ENCODE data around the gene TDRD3.

The TDRD3 gene

GRCh38 chr13:60352644-60353043 lies 44.4 kb upstream of the TDRD3 start:
- no peak for TF ChIP-seq CTCF (IDR thresholded peaks at IDR 0.05; ENCODE audit: unreplicated experiment in 3 of 3)
- Mint-ChIP-seq H3K36me3 (ENCODE audit: low read depth) (no peaks in the 10 kb centered on the region), H3K9me3 (peaks cover 9% of the 10 kb centered on the region), H3K27me3 (ENCODE audit: low read depth) (no peaks in the 10 kb centered on the region), H3K4me1 (peaks cover 31% of the 10 kb centered on the region), H3K27ac (no peak overlapping the region), H3K4me3 (no peak overlapping the region)

GRCh38 chr13:60355056-60355455 lies 42.0 kb upstream of the TDRD3 start:
- no peaks in the 10 kb centered on the region for H3K36me3 Mint-ChIP-seq (ENCODE audit: low read depth)
- H3K27ac Mint-ChIP-seq = no peak overlapping the region
- no peak for TF ChIP-seq CTCF (IDR thresholded peaks at IDR 0.05; ENCODE audit: unreplicated experiment in 3 of 3)
- H3K9me3 Mint-ChIP-seq = peaks cover 9% of the 10 kb centered on the region
- no peaks in the 10 kb centered on the region for H3K27me3 Mint-ChIP-seq (ENCODE audit: low read depth)
- H3K4me1 Mint-ChIP-seq = peaks cover 22% of the 10 kb centered on the region
- no peak overlapping the region for H3K4me3 Mint-ChIP-seq

GRCh38 chr13:60356970-60357369 lies 40.0 kb upstream of the TDRD3 start:
- Mint-ChIP-seq H3K27ac (no peak overlapping the region), H3K4me1 (peaks cover 7% of the 10 kb centered on the region), H3K27me3 (ENCODE audit: low read depth) (no peaks in the 10 kb centered on the region), H3K36me3 (ENCODE audit: low read depth) (no peaks in the 10 kb centered on the region), H3K4me3 (no peak overlapping the region), H3K9me3 (peaks cover 4% of the 10 kb centered on the region)
- no peak for TF ChIP-seq CTCF (IDR thresholded peaks at IDR 0.05; ENCODE audit: unreplicated experiment in 3 of 3)

- Mint-ChIP-seq H3K4me1 (peaks cover 6% of the 10 kb centered on the region), H3K27me3 (ENCODE audit: low read depth) (no peaks in the 10 kb centered on the region), H3K4me3 (no peak overlapping the region), H3K9me3 (no peaks in the 10 kb centered on the region), H3K27ac (no peak overlapping the region), H3K36me3 (ENCODE audit: low read depth) (no peaks in the 10 kb centered on the region)
- no peak for TF ChIP-seq CTCF (IDR thresholded peaks at IDR 0.05; ENCODE audit: unreplicated experiment in 3 of 3)
Observed at GRCh38 chr13:60358453-60358852, 38.6 kb upstream of the TDRD3 start.

GRCh38 chr13:60363288-60363687 lies 33.7 kb upstream of the TDRD3 start:
- H3K9me3 Mint-ChIP-seq = no peaks in the 10 kb centered on the region
- no peak overlapping the region for H3K27ac Mint-ChIP-seq
- H3K4me3 Mint-ChIP-seq = no peak overlapping the region
- H3K36me3 Mint-ChIP-seq (ENCODE audit: low read depth) = no peaks in the 10 kb centered on the region
- H3K4me1 Mint-ChIP-seq = no peaks in the 10 kb centered on the region
- no peak for TF ChIP-seq CTCF (IDR thresholded peaks at IDR 0.05; ENCODE audit: unreplicated experiment in 3 of 3)
- no peaks in the 10 kb centered on the region for H3K27me3 Mint-ChIP-seq (ENCODE audit: low read depth)

- no peaks in the 10 kb centered on the region for H3K9me3 Mint-ChIP-seq
- H3K4me1 Mint-ChIP-seq = no peaks in the 10 kb centered on the region
- no peaks in the 10 kb centered on the region for H3K36me3 Mint-ChIP-seq (ENCODE audit: low read depth)
- peak; percentile 15 to 25 (median 22) for TF ChIP-seq CTCF (IDR thresholded peaks at IDR 0.05; ENCODE audit: unreplicated experiment in 3 of 3)
- no peak overlapping the region for H3K4me3 Mint-ChIP-seq
- no peaks in the 10 kb centered on the region for H3K27me3 Mint-ChIP-seq (ENCODE audit: low read depth)
- no peak overlapping the region for H3K27ac Mint-ChIP-seq
Observed at GRCh38 chr13:60369242-60369641, 27.8 kb upstream of the TDRD3 start.
